ENCODE data around the gene HMCN1. TPM values are rescaled to one million over a fixed set of nuclear protein-coding genes. Genes with fewer than 3 reads are reported as not detected.
"Not testable (repeated sequence)": the region's sequence is repeated elsewhere in the genome, so short reads cannot be mapped to it uniquely, and the experiment has no call there.

The HMCN1 gene
- total RNA-seq, 1 experiment from 2014 or later = 14.9 TPM

GRCh38 chr1:186193224-186193623 lies 459.0 kb downstream of the HMCN1 start:
- DNase-seq (ENCODE audit: low spot score) = no peak
- in situ Hi-C loops (cut with HindIII; ENCODE audit: low sequenced_read_pairs) = no loop called here

- no peak for DNase-seq (ENCODE audit: low spot score)
- in situ Hi-C loops (cut with HindIII; ENCODE audit: low sequenced_read_pairs) = no loop called here
Measured at GRCh38 chr1:186194107-186194756, 460.0 kb downstream of the HMCN1 start.

GRCh38 chr1:186195377-186195931 lies 461.3 kb downstream of the HMCN1 start:
- in situ Hi-C loops (cut with HindIII; ENCODE audit: low sequenced_read_pairs) = no loop called here
- DNase-seq (ENCODE audit: low spot score) = no peak

GRCh38 chr1:186202271-186202764 lies 468.1 kb downstream of the HMCN1 start:
- DNase-seq (ENCODE audit: low spot score) = no peak
- in situ Hi-C loops (cut with HindIII; ENCODE audit: low sequenced_read_pairs) = no loop called here

GRCh38 chr1:186202776-186203175 lies 468.6 kb downstream of the HMCN1 start:
- in situ Hi-C loops (cut with HindIII; ENCODE audit: low sequenced_read_pairs) = no loop called here
- DNase-seq (ENCODE audit: low spot score) = no peak

- DNase-seq (ENCODE audit: low spot score) = no peak
Measured at GRCh38 chr1:186206048-186206570, 471.9 kb downstream of the HMCN1 start.

GRCh38 chr1:186207391-186208085 lies 473.3 kb downstream of the HMCN1 start:
- in situ Hi-C loops (cut with HindIII; ENCODE audit: low sequenced_read_pairs) = no loop called here
- no peak for DNase-seq (ENCODE audit: low spot score)

More at GRCh38 chr1:186206048-186206570, 471.9 kb downstream of the HMCN1 start:
- in situ Hi-C loops (cut with HindIII; ENCODE audit: low sequenced_read_pairs) = no loop called here

- in situ Hi-C loops (cut with HindIII; ENCODE audit: low sequenced_read_pairs) = no loop called here
- DNase-seq (ENCODE audit: low spot score) = no peak
Measured at GRCh38 chr1:186208405-186209129, 474.4 kb downstream of the HMCN1 start.

- in situ Hi-C loops (cut with HindIII; ENCODE audit: low sequenced_read_pairs) = no loop called here
- no peak for DNase-seq (ENCODE audit: low spot score)
Measured at GRCh38 chr1:186210258-186210657, 476.1 kb downstream of the HMCN1 start.

- in situ Hi-C loops (cut with HindIII; ENCODE audit: low sequenced_read_pairs); DNase-seq (ENCODE audit: low spot score): not testable (repeated sequence)
Measured at GRCh38 chr1:186211583-186211982, 477.4 kb downstream of the HMCN1 start.

- in situ Hi-C loops (cut with HindIII; ENCODE audit: low sequenced_read_pairs) = no loop called here
Measured at GRCh38 chr1:186212568-186213224, 478.5 kb downstream of the HMCN1 start.

GRCh38 chr1:186213225-186213607 lies 479.0 kb downstream of the HMCN1 start:
- in situ Hi-C loops (cut with HindIII; ENCODE audit: low sequenced_read_pairs) = no loop called here

More at GRCh38 chr1:186212568-186213224, 478.5 kb downstream of the HMCN1 start:
- peak; percentile 70 for DNase-seq (ENCODE audit: low spot score)

GRCh38 chr1:186214791-186215190 lies 480.6 kb downstream of the HMCN1 start:
- in situ Hi-C loops (cut with HindIII; ENCODE audit: low sequenced_read_pairs) = no loop called here
- DNase-seq (ENCODE audit: low spot score) = no peak

More at GRCh38 chr1:186213225-186213607, 479.0 kb downstream of the HMCN1 start:
- no peak for DNase-seq (ENCODE audit: low spot score)

- DNase-seq (ENCODE audit: low spot score) = no peak
- in situ Hi-C loops (cut with HindIII; ENCODE audit: low sequenced_read_pairs) = no loop called here
Measured at GRCh38 chr1:186215636-186216035, 481.4 kb downstream of the HMCN1 start.

GRCh38 chr1:186218654-186219352 lies 484.6 kb downstream of the HMCN1 start:
- in situ Hi-C loops (cut with HindIII; ENCODE audit: low sequenced_read_pairs) = no loop called here

GRCh38 chr1:186220067-186220466 lies 485.9 kb downstream of the HMCN1 start:
- in situ Hi-C loops (cut with HindIII; ENCODE audit: low sequenced_read_pairs) = no loop called here
- DNase-seq (ENCODE audit: low spot score) = no peak

More at GRCh38 chr1:186218654-186219352, 484.6 kb downstream of the HMCN1 start:
- no peak for DNase-seq (ENCODE audit: low spot score)

- no peak for DNase-seq (ENCODE audit: low spot score)
- in situ Hi-C loops (cut with HindIII; ENCODE audit: low sequenced_read_pairs) = no loop called here
Measured at GRCh38 chr1:186220911-186221310, 486.7 kb downstream of the HMCN1 start.

- no peak for DNase-seq (ENCODE audit: low spot score)
- in situ Hi-C loops (cut with HindIII; ENCODE audit: low sequenced_read_pairs) = no loop called here
Measured at GRCh38 chr1:186225096-186225495, 490.9 kb downstream of the HMCN1 start.

All from G401 (cell line).